Smooth muscle cell of trachea (primary cell): ENCODE data around the gene CALML5. TPM values are rescaled to one million over a fixed set of nuclear protein-coding genes. Genes with fewer than 3 reads are reported as not detected.

ENCODE experiments used
- total RNA-seq: library from RNA; depleted of rRNA; stranded (reverse); fragments of >200 nt; gene quantifications from 2 replicates; pipeline ENCODE4 v1.2.1, GENCODE V29; 2014

CALML5 gene
- total RNA-seq = not detected in 2 replicates

GRCh38 chr10:5499493-5500140 is at the start of gene CALML5:
CALML5 (minus strand) TSS chr10:5499570; CDS start chr10:5499438, 132 bp downstream.

DNA sequence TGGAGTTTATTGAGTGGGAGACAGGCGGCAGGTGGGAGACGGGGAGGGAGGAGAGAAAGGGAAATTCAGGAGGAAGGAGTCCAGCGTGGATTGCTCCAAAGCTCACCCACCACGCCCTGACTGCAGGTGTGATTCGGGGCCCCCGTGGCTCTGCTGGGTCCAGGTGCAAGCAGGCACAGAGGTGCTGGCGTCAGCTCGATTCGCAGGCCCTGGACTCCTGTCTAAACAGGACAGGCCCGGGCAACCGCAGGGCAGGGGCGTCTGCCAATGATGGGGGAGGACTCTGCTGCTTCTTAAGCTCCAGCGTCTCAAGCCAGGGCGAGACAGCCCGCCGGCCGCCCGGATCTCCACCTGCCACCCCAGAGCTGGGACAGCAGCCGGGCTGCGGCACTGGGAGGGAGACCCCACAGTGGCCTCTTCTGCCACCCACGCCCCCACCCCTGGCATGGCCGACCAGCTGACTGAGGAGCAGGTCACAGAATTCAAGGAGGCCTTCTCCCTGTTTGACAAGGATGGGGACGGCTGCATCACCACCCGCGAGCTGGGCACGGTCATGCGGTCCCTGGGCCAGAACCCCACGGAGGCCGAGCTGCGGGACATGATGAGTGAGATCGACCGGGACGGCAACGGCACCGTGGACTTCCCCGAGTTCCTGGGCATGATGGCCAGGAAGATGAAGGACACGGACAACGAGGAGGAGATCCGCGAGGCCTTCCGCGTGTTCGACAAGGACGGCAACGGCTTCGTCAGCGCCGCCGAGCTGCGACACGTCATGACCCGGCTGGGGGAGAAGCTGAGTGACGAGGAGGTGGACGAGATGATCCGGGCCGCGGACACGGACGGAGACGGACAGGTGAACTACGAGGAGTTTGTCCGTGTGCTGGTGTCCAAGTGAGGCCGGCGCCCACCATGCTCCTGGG is 25.5 kb upstream of the CALML5 start, which contains the start of gene CALML3:
Gene CALML3, plus strand, starts transcription at position 321 of the 920 bp plus-strand sequence. Its CDS starts 125 bp downstream, at position 446.

Other genes with a start within 250 kb of the CALML5 start
- gene UCN3, start 134.6 kb downstream of the CALML5 start, total RNA-seq = not detected in 2 replicates
- gene TUBAL3, start 94.7 kb downstream of the CALML5 start, total RNA-seq = not detected in 2 replicates
- 15.2 and 23.0 TPM in 2 replicates for gene NET1, start 87.0 kb downstream of the CALML5 start, total RNA-seq
- not detected in 2 replicates for gene CALML3, start 25.4 kb upstream of the CALML5 start, total RNA-seq
- gene ASB13, start 167.0 kb upstream of the CALML5 start, total RNA-seq = 11.6 and 13.9 TPM in 2 replicates
- 63.3 and 76.1 TPM in 2 replicates for gene TASOR2, start 185.3 kb upstream of the CALML5 start, total RNA-seq